Neural cell (in vitro differentiated cells): ENCODE data around the gene HNRNPM. TPM values are rescaled to one million over a fixed set of nuclear protein-coding genes. Genes with fewer than 3 reads are reported as not detected.

Experiments
- H2AFZ ChIP-seq: fragments of 200-600, 300-800 bp; sonication (generic), shearing (Covaris generic); 2 replicates; pipeline ENCODE4 v1.6.0; 2014; ENCODE audit warnings: low read depth, mild to moderate bottlenecking, antibody characterized with exemption, low read length, moderate library complexity
- H3F3A ChIP-seq: fragments of 200-600 bp; shearing (Covaris generic); 2 replicates; pipeline ENCODE4 v1.6.1; 2016; ENCODE audit warnings: mild to moderate bottlenecking, moderate library complexity, mixed read lengths, antibody characterized with exemption, low read length; ENCODE audit not compliant: insufficient read depth, poor library complexity, severe bottlenecking
- H3K27ac ChIP-seq: fragments of 200-600, 300-800 bp; sonication (generic), shearing (Covaris generic); 2 replicates; pipeline ENCODE4 v1.5.1; 2014; ENCODE audit warnings: mild to moderate bottlenecking, low read length, moderate library complexity
- H3K27me3 ChIP-seq: fragments of 300-800, 200-600 bp; sonication (generic), shearing (Covaris generic); 2 replicates; pipeline ENCODE4 v1.6.0; 2014; ENCODE audit warnings: mild to moderate bottlenecking, low read depth, low read length, moderate library complexity; ENCODE audit not compliant: insufficient read depth
- H3K36me3 ChIP-seq: fragments of 300-800, 200-600 bp; sonication (generic), shearing (Covaris generic); 2 replicates; pipeline ENCODE4 v1.5.1; 2014; ENCODE audit warnings: mild to moderate bottlenecking, antibody characterized with exemption, low read length, moderate library complexity; ENCODE audit not compliant: insufficient read depth
- H3K4me2 ChIP-seq: fragments of 300-800, 200-600 bp; sonication (generic), shearing (Covaris generic); 2 replicates; pipeline ENCODE4 v1.6.0; 2014; ENCODE audit warnings: mild to moderate bottlenecking, low read length
- H3K4me3 ChIP-seq: fragments of 300-800, 200-600 bp; sonication (generic), shearing (Covaris generic); 2 replicates; pipeline ENCODE4 v1.5.1; 2014; ENCODE audit warnings: mild to moderate bottlenecking, low read length, moderate library complexity
- H3K79me2 ChIP-seq: fragments of 200-600 bp; shearing (Covaris generic); replicated peaks from 2 replicates; pipeline ENCODE4 v1.6.0; 2014; ENCODE audit warnings: mild to moderate bottlenecking, low read length, moderate library complexity; ENCODE audit not compliant: insufficient read depth
- H3K9ac ChIP-seq: fragments of 300-800, 200-600 bp; sonication (generic), shearing (Covaris generic); 2 replicates; pipeline ENCODE4 v1.6.1; 2016; ENCODE audit warnings: mild to moderate bottlenecking, low read length, mixed read lengths
- H3K9me2 ChIP-seq: fragments of 200-600 bp; shearing (Covaris generic); 2 replicates; pipeline ENCODE4 v1.6.1; 2016; ENCODE audit warnings: mild to moderate bottlenecking, low read length, mixed read lengths; ENCODE audit not compliant: insufficient read depth
- H3K9me3 ChIP-seq: fragments of 200-600, 300-800 bp; sonication (generic), shearing (Covaris generic); 2 replicates; pipeline ENCODE4 v1.6.1; 2016; ENCODE audit warnings: mild to moderate bottlenecking, mixed run types, low read length, moderate library complexity, mixed read lengths
- H4K20me1 ChIP-seq: fragments of 200-600 bp; shearing (Covaris generic); 2 replicates; pipeline ENCODE4 v1.6.1; 2016; ENCODE audit warnings: mild to moderate bottlenecking, mixed run types; ENCODE audit not compliant: insufficient read depth
- CTCF ChIP-seq: fragments of 450-650 bp; IDR thresholded peaks from 2 replicates; pipeline ENCODE4 v1.5.1; 2014; ENCODE audit warnings: antibody characterized with exemption, mild to moderate bottlenecking, moderate library complexity; ENCODE audit not compliant: poor library complexity, severe bottlenecking
- EP300 ChIP-seq: fragments of 450-650 bp; conservative IDR thresholded peaks from 2 replicates; pipeline ENCODE4 v1.6.1; 2014; ENCODE audit warnings: antibody characterized with exemption, mild to moderate bottlenecking, moderate library complexity; ENCODE audit not compliant: poor library complexity, severe bottlenecking
- EZH2 ChIP-seq: fragments of 200-600, 300-800 bp; shearing (Covaris generic), sonication (generic); IDR thresholded peaks from 2 replicates; pipeline ENCODE4 v1.6.1; 2014; ENCODE audit warnings: antibody characterized with exemption, low read length, borderline replicate concordance, mild to moderate bottlenecking; ENCODE audit not compliant: insufficient read depth, poor library complexity, severe bottlenecking
- MXI1 ChIP-seq: fragments of 450-650 bp; conservative IDR thresholded peaks from 2 replicates; pipeline ENCODE4 v1.6.1; 2014; ENCODE audit warnings: antibody characterized with exemption, mild to moderate bottlenecking; ENCODE audit not compliant: poor library complexity, severe bottlenecking
- POLR2AphosphoS5 ChIP-seq: IDR thresholded peaks from 2 replicates; pipeline ENCODE4 v1.6.1; 2012
- RAD21 ChIP-seq: fragments of 450-650 bp; conservative IDR thresholded peaks from 2 replicates; pipeline ENCODE4 v1.6.1; 2014; ENCODE audit warnings: antibody characterized with exemption, mild to moderate bottlenecking, moderate library complexity
- REST ChIP-seq: IDR thresholded peaks from 2 replicates; pipeline ENCODE4 v1.6.1; 2012; ENCODE audit warnings: borderline replicate concordance
- SMC3 ChIP-seq: fragments of 450-650 bp; conservative IDR thresholded peaks from 2 replicates; pipeline ENCODE4 v1.6.1; 2014; ENCODE audit warnings: antibody characterized with exemption, mild to moderate bottlenecking, moderate library complexity; ENCODE audit not compliant: poor library complexity
- TAF1 ChIP-seq: IDR thresholded peaks from 2 replicates; pipeline ENCODE4 v1.6.1; 2012; ENCODE audit warnings: low read depth
- polyA plus RNA-seq: library from polyadenylated mRNA; depleted of rRNA; stranded (reverse); fragments of >200 nt; gene quantifications from 2 replicates; pipeline ENCODE4 v1.2.3, GENCODE V29; 2014

Gene HNRNPM
- polyA plus RNA-seq, 1 donor from 2014 or later, result 91.7 TPM

GRCh38 chr19:8461376-8461775 is 16.6 kb downstream of the HNRNPM start:
- Histone ChIP-seq H3K27me3 (no peaks in the 10 kb centered on the region), H3F3A (no peaks in the 10 kb centered on the region), H3K9ac (no peak overlapping the region), H3K9me3 (no peaks in the 10 kb centered on the region), H3K4me3 (no peak overlapping the region), H2AFZ (no peak overlapping the region), H4K20me1 (peaks cover 51% of the 10 kb centered on the region), H3K36me3 (peaks cover 7% of the 10 kb centered on the region), H3K9me2 (no peaks in the 10 kb centered on the region), H3K27ac (no peak overlapping the region), H3K4me2 (no peak overlapping the region), H3K79me2 (peaks cover 99% of the 10 kb centered on the region)
- TF ChIP-seq CTCF, result no peak

- peaks cover 94% of the 10 kb centered on the region for H3K79me2 ChIP-seq
- H3K27ac ChIP-seq, result no peak overlapping the region
- H2AFZ ChIP-seq, result no peak overlapping the region
- H3K9me3 ChIP-seq, result no peaks in the 10 kb centered on the region
- H3K9me2 ChIP-seq, result no peaks in the 10 kb centered on the region
- H3K36me3 ChIP-seq, result peaks cover 3% of the 10 kb centered on the region
- H3K9ac ChIP-seq, result no peak overlapping the region
- H4K20me1 ChIP-seq, result peaks cover 46% of the 10 kb centered on the region
- no peak overlapping the region for H3K4me2 ChIP-seq
- no peak overlapping the region for H3K4me3 ChIP-seq
- TF ChIP-seq EZH2 (no peak), REST (no peak), SMC3 (no peak), RAD21 (no peak), TAF1 (no peak), EP300 (no peak), MXI1 (no peak), CTCF (no peak), POLR2AphosphoS5 (no peak)
- no peaks in the 10 kb centered on the region for H3F3A ChIP-seq
- H3K27me3 ChIP-seq, result no peaks in the 10 kb centered on the region
Measured at GRCh38 chr19:8461891-8462290, 17.1 kb downstream of the HNRNPM start.
